22Rv1 (cell line): ENCODE results near the gene GABBR2.

ENCODE experiments used
- H3K27ac ChIP-seq: fragments of 450-650 bp; 2 replicates; pipeline ENCODE4 v1.5.1; 2017
- ZFX ChIP-seq: fragments of 450-650 bp; IDR thresholded peaks from 2 replicates; pipeline ENCODE4 v1.6.1; 2017; ENCODE audit warnings: antibody characterized with exemption, borderline replicate concordance
- TF ChIP-seq, protein P1 (sequence below): fragments of 450-650 bp; IDR thresholded peaks from 2 replicates; pipeline ENCODE4 v1.5.1; 2017; ENCODE audit warnings: mild to moderate bottlenecking

The GABBR2 gene

DNA sequence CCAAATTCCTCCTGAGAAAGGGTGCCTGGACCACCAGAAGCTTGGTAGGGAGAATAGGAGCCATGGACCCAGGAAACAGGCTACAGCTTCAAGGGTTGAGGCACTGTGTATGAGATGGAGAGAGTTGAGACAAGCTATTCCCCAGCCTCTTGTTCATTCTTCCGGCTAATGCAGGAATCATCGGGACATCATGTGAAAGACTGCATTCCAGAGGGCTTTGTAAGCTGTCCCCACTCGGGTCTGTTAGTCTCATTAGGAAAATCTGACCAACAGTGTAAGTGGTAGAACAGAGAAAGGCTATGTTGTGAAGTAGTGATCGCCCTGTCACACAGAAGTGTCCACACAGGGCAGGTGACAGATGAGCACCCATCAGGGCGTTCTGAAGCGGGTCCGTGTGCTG lies 81.4 kb downstream of the GABBR2 start:
- H3K27ac ChIP-seq, result no peak overlapping the region

DNA sequence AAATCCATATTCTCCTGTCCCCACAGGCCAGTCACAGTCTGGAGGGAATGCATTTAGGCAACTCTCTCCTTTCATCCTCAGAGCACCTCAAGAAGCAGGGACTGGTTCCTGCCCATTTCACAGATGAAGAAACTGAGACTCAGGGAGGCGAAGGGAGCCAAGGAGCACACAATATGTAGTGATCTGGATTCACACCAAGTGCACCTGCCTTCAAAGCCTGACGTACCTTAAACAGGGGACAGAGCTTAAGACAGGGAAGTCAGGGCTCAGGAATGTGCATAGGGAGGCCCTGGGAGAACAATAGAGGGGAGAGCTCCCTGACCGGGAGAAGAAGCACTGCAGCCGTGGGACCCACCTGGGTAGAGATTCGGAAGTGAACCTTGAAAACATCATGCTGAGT lies 83.0 kb downstream of the GABBR2 start:
- TF ChIP-seq ZFX, result no peak
- TF ChIP-seq, protein P1, sequence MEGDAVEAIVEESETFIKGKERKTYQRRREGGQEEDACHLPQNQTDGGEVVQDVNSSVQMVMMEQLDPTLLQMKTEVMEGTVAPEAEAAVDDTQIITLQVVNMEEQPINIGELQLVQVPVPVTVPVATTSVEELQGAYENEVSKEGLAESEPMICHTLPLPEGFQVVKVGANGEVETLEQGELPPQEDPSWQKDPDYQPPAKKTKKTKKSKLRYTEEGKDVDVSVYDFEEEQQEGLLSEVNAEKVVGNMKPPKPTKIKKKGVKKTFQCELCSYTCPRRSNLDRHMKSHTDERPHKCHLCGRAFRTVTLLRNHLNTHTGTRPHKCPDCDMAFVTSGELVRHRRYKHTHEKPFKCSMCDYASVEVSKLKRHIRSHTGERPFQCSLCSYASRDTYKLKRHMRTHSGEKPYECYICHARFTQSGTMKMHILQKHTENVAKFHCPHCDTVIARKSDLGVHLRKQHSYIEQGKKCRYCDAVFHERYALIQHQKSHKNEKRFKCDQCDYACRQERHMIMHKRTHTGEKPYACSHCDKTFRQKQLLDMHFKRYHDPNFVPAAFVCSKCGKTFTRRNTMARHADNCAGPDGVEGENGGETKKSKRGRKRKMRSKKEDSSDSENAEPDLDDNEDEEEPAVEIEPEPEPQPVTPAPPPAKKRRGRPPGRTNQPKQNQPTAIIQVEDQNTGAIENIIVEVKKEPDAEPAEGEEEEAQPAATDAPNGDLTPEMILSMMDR, result no peak
- no peak overlapping the region for H3K27ac ChIP-seq

More for the DNA sequence above, 81.4 kb downstream of the GABBR2 start:
- TF ChIP-seq, protein P1, result no peak
- TF ChIP-seq ZFX, result no peak

DNA sequence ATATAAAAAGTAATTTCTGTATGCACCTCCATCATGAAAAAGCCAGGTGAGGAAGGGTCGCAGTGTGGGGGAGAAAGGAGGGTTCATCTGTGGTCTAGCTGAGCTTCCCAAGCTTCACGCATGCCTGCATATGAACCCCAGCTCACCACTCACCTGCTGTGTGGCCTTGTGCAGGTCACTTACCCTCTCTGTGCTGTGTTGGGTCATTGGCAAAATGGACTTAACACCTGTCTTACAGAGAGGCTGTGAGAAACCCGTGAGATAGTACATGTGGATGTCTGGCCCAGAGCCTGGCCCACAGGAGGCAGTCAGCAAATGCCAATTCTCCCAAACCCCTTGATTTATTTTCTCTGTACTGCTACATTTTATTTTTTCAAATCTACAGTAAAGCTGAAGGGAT lies 88.9 kb downstream of the GABBR2 start:
- no peak overlapping the region for H3K27ac ChIP-seq
- TF ChIP-seq, protein P1, result no peak
- no peak for TF ChIP-seq ZFX

- TF ChIP-seq, protein P1, result no peak
- no peak for TF ChIP-seq ZFX
- no peak overlapping the region for H3K27ac ChIP-seq
Observed at GRCh38 chr9:98615633-98616032, 93.1 kb downstream of the GABBR2 start.

DNA sequence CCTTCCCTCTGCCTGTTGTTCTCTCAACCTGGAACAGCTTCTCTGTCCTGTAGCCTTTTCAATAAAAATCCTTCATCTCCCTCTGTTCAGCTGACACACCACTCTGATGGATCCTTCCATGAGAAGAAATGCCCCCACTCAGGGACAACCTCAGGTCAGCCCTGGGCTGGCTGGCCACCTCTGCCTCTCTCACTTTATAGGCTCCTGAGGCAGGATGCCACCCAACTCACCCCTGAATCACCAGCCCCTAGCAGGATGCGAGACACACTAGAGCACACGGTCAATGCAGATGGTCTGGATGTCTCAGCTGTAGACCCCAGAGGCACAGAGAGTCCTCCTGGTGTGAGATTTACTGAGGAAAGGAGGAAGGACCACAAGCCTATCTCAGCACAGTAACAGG lies 93.8 kb downstream of the GABBR2 start:
- H3K27ac ChIP-seq, result no peak overlapping the region
- no peak for TF ChIP-seq ZFX
- TF ChIP-seq, protein P1, result no peak

DNA sequence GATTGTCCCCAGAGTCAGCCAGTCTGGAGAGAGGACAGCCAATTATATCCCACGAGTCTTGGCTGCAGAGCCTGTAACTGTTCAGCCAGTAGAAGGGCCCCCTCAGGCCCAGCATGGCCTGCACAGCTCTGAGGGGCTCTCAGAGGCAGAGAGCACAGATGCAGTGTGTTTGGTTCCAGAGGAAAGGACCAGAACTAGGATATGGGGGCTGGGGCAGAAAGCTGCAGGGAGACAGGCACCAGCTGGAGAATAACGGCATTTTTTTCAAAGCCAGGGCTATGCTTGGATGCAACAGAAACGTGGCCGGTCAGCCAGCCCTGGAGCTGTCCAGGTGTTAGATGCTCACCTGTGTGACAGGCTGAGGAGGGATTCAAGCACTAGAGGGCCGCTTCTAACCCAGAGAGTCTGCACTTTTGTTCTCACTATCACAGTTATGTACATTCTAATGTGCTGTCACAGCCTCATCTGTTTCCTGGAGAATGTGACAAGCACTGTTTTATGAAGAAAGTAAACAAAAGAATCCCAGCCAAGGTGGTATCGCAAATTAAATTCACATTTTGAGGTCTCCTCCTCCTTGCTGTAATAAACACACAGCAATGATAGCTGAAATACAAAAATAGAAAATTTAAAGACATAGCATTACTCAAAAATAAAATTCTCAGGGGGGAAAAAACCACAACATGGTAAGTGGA lies 96.5 kb downstream of the GABBR2 start:
- no peak overlapping the region for H3K27ac ChIP-seq
- TF ChIP-seq, protein P1, result no peak

GRCh38 chr9:98611319-98611718 lies 97.4 kb downstream of the GABBR2 start:
- no peak for TF ChIP-seq ZFX
- TF ChIP-seq, protein P1, result no peak
- no peak overlapping the region for H3K27ac ChIP-seq
